Amygdala (tissue), 56 donors: ENCODE data around the gene ZNF566.
"Not testable (repeated sequence)": the region's sequence is repeated elsewhere in the genome, so short reads cannot be mapped to it uniquely, and the experiment has no call there.

ENCODE experiments used
- DNase-seq, 56 donors: peaks; one replicate each; lab custom pipeline; 2025; lab: John Stamatoyannopoulos, UW

The ZNF566 gene

DNA sequence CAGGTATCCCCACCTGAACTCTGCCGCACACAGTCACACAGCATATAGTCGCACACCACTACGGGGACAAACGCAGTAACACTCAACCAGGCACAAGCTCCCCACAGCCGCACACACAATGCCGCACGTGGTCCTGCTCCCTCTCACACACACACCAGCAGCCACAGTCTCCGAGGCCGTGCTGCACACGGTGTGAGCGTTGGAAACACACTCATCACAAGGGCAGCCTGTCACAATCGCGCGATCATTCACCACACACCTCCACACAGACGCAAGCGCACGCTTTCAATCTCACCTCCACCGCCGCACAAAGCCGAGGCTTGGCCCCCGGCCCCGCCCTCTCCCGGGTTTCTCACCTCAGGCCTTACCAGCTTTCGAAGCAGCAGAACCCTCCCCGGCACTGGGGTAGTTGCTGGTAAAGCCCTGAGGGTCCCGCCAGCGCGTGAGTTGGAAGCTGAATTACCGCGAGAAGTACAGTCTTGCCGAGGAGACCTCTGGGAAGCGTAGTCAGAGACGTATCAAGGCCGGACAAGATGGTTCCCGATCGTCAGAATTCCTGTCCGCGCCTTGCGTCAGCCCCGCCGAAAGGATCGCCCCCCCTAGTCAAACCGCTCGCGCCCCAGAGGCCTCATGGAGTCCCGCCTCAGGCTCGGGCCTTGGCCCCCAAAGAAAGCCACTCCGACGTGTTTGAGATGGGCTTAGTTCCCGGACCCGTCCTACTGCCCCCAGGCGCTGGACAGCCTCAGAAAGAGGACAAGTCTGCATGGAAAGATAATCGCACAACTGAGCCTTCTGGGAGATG, at the start of gene ZNF566:
Gene ZNF566 (minus strand): TSS at position 444 of the 802 bp plus-strand sequence. CDS start 13,004 bp downstream, outside the sequence.
- DNase-seq: peak; percentile 47 to 96 (median 88)

DNA sequence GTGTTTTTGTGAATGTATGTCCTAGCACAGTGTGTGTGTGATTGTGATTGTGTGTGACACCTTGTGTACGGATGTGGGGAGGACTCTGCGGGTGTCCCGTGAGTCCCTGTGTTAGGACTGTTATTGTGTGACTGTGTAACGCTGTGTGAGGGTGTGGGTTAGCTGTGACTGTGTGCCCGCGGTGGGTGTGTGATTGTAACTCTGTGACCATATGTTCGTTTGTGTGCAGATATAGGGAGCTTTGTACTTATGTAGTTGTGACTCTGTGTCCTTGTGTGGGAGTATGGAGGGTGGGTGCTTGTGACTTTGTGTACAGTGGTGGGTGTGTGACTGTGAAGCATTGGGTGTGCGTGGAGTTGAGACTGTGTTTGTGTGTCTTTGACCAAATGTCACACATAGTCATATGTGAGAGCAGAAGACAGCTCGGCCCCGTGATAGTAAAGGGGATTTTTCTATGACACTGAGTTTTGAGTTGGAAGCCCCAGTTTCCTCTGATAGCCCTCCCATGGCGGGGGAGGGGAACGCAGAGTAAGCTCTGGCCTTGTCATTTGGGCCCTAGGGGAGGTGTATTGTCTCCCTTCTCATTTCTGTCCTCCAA, 39.7 kb upstream of the ZNF566 start:
- DNase-seq: peak in 9 of 56 donors; percentile 0 to 43 (median 28)

DNA sequence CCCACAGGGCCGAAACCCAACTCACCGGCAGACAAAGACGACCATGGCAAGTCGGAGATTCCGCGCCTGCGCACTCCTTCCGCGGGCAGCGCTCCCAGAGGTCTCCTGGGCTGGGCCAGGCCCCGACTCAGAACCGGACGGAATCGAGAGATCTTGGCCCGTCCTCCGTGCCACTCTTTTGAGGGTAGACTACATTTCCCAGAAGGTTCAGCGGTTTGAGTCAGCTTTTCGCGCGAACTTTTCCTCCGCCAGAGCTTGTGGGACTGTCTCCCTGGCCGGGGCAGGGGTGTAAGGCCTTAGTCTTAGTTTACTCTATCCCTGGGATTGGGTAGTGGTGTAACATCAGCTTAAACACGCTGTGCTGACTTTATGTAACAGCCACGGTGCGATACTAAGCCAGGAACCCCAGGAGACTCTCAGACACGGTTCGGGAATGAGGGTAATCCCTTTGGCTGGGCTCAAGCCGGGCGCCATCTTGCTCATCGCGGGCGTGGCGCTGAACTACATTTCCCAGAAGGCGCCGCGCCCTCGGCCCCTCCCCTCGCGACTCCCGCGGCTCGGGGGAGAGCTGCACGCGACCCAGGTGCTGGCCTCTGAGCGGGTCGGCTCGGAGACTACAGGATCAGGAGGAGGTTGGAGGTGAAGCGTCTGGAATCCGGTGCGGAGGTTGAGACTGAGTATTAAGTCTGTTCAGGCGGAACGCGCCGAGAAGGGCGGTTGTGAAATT, 39.0 kb upstream of the ZNF566 start, which contains the start of gene ZNF260:
Gene ZNF260 (minus strand): TSS at position 78 of the 727 bp plus-strand sequence. CDS start 13,033 bp downstream, outside the sequence.
- DNase-seq: peak; percentile 86 to 99 (median 95)

DNA sequence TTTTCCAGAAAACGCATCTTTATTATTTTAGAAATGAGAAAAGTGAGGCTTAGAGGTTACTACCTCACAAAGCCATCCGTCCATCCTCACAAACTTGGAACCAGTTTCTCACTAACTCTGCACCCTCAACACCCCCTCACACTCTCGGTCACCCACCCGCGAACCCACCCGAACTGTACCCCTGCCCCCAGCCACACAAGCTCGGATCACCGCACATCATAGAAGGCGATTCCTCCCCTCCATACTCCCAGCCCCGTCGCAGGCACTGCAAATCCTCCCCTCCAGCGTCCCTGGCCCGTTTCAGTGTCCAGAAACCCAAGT, 38.5 kb upstream of the ZNF566 start:
- DNase-seq: no peak

DNA sequence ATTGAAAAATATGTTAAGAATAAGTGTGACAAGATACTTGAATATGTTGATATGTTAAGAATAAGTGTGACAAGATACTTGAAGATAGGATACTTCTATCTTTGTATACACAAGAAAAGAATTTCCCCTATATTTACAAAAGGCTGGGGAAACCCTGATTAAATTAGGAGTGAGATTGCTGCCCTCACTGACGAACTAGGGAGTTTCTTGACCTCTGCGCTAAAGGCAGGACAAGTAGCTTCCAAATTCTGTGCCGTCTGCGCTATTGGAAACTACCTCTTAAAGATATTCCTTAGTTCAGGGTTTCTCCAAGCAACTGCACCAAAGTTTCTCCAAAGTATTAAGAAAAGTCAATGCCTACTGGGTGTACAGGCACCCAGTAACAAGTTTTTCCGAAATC, 38.0 kb upstream of the ZNF566 start:
- DNase-seq: no peak

DNA sequence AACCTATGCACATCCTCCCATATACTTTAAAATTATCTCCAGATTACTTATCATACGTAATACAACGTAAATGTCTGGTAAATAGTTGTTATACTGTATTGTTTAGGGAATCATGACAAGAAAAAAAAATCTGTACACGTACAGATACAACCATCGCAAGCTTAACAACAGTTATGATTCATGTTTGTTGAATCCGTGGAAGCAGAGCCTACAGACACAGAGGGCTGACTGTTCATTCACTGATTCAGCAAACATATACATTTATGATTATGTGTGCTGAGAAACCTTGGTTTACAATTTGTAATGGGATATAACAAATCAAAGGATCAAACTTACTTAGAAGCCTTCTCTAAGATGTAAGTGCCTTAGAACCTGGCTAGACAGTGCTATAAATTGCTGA, 37.2 kb upstream of the ZNF566 start:
- no peak for DNase-seq

DNA sequence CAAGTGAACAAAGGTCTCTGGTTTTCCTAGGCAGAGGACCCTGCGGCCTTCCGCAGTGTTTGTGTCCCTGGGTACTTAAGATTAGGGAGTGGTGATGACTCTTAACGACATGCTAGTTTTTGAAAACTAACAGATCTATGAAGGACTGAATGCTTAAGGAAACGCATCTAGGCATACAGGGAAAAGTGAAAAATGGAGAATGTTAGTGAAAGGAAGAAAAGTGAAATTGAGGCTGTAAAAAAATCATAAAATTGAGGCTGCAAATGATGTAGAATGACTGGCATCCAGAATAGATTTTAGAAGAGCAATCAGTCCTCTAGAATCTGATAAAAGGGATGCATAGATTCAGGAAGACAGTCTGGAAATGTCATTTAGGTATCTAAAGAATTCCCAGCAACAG, 35.3 kb upstream of the ZNF566 start:
- no peak for DNase-seq

DNA sequence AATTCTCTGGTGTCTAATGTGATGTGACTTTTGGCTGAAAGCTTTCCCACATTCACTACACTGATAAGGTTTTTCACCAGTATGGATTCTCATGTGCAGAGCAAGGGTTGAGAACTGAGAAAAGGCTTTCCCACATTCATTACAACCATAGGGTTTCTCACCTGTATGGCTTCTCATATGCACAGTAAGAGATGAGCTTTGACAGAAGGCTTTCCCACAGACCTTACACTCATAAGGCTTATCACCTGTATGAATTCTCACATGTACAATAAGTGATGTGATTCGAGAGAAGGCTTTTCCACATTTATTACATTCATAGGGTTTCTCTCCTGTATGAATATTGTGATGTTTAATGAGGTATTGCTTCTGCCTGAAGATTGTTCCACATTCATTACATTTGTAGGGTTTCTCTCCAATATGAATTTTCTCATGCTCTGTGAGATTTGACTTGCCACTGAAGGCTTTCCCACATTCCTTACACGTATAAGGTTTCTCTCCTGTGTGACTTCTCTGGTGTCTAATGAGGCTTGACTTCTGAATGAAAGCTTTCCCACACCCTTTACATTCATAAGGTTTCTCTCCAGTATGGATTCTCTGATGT, 24.8 kb upstream of the ZNF566 start:
- DNase-seq: no peak

DNA sequence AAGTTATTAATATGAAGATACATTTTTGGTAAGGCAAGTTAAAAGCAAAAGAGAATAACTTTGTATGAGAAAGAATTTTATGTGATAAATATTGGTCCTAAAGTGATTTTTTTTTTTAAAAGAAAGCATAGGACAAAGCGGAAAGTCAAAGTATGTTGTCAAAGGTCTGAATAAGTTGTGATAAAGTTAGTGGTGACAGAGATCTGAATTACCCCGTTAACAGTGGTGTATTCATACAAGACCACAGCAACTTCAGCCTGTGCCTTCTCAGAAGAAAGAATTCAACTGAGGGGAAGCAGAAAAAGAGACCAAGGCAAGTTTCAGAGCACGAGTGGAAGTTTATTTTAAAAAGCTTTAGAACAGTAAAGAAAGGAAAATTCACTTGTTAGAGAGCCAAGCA, 19.0 kb upstream of the ZNF566 start:
- no peak for DNase-seq

DNA sequence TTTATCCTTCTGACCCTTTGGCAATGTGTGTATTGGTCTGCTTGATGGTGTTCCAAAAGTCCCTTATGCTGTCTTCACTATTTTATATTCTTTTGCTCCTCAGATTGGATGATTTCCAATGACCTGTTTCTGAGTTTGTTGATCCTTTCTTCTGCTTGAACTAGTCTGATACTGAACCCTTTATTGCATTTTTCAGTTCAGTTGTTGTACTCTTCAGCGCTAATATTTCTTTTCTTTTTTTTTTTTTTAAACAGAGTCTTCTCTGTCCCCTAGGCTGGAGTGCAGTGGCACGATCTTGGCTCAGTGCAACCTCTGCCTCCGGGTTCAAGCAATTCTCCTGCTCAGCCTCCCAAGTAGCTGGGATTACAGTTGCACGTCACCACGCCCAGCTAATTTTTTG, 12.6 kb upstream of the ZNF566 start:
- no peak for DNase-seq

DNA sequence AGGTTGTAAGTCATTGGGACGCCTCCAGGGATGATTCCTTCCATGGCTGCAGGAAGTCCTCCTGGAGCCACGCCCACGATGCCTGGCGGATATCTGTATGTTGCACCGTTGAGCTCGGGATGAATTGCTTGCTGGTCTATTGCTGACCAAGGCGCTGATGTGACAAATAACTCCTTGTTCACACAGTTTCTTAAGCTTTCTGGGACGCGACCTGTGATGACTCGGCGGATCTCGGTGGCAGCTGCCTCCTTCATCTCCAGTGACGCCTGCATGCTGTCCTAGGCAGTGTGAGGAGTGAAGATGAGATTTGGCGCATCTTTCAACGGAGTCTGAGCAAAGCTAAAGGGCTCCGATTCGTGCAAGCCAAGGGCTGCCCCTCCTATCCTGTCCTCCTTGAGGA, 7.6 kb upstream of the ZNF566 start:
- no peak for DNase-seq

DNA sequence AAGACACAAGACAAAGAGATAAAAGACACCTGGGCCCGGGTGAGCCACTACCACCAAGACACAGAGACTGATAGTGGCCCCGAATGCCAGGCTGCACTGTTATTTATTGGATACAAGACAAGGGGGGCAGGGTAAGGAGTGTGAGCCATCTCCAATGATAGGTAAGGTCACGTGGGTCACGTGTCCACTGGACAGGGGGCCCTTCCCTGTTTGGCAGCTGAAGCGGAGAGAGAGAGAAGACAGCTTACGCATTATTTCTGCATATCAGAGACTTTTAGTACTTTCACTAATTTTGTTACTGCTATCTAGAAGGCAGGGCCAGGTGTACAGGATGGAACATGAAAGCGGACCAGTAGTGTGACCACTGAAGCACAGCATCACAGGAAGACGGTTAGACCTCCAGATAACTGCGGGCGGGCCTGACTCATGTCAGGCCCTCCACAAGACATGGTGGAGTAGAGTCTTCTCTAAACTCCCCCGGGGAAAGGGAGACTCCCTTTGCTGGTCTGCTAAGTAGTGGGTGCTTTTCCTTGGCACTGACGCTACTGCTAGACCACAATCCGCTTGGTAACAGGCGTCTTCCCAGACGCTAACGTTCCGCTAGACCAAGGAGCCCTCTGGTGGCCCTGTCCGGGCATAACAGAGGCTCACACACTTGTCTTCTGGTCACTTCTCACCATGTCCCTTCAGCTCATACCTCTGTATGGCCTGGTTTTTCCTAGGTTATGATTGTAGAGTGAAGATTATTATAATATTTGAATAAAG, 3.5 kb upstream of the ZNF566 start:
- DNase-seq: peak in 41 of 56 donors; percentile 1 to 80 (median 39)

DNA sequence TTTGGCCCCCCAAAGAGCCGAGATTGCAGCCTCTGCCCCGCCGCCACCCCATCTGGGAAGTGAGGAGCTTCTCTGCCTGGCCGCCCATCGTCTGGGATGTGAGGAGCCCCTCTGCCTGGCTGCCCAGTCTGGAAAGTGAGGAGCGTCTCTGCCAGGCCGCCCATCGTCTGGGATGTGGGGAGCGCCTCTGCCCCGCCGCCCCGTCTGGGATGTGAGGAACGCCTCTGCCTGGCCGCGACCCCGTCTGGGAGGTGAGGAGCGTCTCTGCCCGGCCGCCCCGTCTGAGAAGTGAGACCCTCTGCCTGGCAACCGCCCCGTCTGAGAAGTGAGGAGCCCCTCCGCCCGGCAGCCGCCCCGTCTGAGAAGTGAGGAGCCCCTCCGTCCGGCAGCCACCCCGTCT, 1.5 kb upstream of the ZNF566 start:
- not testable (repeated sequence) for DNase-seq

DNA sequence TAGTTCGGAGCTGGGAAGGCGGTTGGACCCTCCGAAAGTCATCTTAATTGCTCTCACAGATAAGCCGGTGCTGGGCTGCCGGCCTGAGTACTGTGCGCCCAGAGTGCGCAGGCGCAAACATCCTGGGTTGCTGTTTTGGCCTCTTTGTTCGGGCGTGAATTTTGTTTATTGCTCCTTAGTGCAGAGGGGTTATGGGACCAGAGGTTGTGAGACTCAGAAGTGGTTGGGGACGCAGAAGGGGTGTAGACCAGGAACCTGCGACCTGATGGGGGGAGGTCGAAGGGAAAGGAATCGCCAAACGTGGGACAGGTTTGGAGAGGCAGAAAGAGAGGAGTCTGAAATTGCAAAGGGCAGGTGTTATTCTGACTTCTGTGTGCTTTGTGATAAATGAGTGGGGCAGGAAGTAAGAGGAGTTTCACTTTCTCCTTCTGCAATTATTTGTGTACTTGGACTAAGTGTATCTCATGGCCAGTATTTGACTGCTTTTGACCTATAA, 607 bp upstream of the ZNF566 start:
- DNase-seq: peak in 4 of 56 donors; percentile 52 to 79 (median 78)

DNA sequence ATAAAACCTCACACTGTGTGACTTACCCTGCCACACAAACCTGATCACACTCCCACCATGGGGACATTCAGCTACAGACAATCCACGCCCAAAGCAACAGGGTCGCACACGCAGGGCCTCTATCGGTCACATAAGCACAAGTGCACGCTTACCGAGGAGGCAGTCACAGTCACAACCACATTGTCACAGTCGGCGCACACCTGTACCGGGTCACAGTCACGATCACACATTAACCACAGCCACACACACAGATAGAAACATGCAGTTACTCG, 579 bp downstream of the ZNF566 start:
- peak in 6 of 56 donors; percentile 16 to 57 (median 38) for DNase-seq

DNA sequence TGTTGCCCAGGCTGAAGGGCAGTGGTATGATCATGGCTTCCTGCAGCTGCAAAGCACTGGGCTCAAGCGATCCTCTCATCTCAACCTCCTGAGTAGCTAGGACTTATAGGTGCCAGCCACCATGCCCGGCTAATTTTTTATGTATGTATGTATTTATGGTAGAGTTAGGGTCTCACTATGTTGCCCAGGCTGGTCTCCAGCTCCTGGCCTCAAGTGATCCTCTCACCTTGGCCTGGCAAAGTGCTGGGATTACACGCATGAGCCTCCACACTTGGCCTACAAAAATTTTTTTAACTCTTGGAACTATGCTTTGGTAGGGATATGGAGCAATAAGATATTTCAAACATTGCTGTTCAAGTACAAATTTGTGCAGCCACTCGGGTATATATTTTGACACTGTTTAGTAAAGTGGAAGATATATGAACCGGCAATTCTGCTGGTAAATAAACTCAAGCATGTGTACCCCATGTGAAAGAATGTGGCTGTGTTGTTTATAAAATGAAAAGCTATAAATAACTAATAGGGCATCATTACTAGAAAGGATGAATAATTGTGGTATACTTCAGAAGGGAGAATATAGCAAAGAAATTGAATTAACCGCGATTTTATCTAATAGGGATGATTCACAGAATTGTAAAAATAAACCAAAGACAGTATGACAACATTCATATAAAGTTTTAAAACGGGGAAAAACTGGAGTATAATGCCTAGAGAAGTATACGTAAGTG, 1.1 kb downstream of the ZNF566 start:
- DNase-seq: no peak

DNA sequence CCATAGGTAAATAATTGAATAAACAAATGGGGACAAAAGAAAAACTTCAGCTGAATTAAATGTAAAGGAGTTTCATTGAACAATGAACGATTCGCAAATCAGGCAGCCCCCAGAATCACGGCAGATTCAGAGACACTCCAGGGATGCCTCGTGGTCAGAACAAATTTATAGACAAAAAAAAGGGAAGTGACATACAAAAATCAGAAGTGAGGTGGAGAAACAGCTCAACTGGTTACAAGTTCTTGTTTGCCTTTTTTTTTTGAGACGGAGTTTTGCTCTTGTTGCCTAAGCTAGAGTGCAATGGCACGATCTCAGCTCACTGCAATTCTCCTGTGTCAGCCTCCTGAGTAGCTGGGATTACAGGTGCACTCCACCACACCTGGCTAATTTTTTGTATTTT, 5.7 kb downstream of the ZNF566 start:
- DNase-seq: no peak

DNA sequence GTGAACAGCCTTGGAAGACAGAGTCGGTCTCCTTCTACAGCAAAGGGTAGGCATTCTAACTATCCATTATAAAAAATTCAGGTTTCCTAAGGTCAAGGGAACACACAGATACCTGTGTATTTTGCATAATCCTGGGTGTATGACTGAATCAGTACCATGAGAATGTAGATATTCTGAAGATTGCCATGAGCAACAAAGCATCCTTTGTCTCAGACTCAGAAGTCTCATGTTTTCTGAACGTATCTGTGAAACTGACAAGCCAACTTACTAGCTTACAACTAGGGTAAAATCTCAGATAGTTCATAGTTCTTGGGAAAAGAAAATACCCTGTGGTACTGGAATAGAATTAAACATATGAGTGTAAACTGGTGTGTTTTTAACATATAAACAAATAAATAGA, 6.5 kb downstream of the ZNF566 start:
- no peak for DNase-seq

DNA sequence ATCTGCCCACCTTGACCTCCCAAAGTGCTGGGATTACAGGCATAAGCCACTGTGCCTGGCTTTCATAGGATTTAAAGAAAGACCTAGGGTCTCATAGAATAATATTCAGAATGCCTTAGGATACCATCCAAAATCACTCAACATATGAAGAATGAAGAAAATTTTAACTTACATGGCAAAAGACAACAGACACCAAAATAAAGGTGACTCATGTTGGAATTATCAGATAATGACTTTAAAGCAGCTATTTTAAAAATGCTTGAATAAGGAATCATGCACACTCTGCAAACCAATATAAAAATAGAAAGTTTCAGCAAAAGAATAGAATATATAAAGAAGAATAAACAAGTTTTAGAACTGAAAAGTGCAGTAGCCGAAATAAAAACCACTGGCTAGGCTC, 29.3 kb downstream of the ZNF566 start:
- no peak for DNase-seq

DNA sequence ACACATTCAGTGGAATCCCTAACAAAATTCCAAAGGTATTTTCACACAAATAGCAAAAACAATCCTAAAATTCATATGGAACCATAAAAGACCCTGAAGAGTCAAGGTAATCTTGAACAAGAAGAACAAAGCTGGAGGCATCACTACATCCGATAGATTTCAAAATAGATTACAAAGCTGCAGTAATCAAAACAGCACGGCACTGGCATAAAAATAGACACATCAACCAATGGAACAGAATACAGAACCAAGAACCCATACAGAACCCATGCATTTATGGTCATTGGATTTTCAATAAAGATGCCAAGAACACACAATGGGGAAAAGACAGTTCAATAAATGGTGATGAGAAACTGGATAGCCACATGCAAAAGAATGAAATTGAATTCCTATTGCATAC, 32.5 kb downstream of the ZNF566 start:
- DNase-seq: no peak
